A549 (cell line): ENCODE results near the gene PSMC4. TPM values are rescaled to one million over a fixed set of nuclear protein-coding genes. Genes with fewer than 3 reads are reported as not detected.

Source experiments
- ATAC-seq, 2 experiments: fragments of 200-7000 bp in 1 of 2; fragments of >200 bp in 1 of 2; cut with Nextera tagmentation in 1 of 2; cut with Tn5 transposase in 1 of 2; 3 replicates each; pipeline versions ENCODE4 v1.8.0 to v1.9.1; 2018 to 2020; ENCODE audit warnings: mild to moderate bottlenecking in 1 of 2, moderate library complexity in 1 of 2
- CTCF ChIA-PET: fragments of 300-600 bp; sonication (Branson Sonifier 250); formaldehyde crosslinking; extraction: SDS; loops from one replicate; lab custom pipeline; 2021; ENCODE audit warnings: antibody characterized with exemption, inconsistent platforms; lab: Yijun Ruan, JAX
- POLR2A ChIA-PET: fragments of 350-600 bp; formaldehyde crosslinking; extraction: SDS; loops from one replicate; lab custom pipeline; 2021; ENCODE audit warnings: antibody characterized with exemption, inconsistent platforms; lab: Yijun Ruan, JAX
- DNase-seq, 2 experiments: peaks; one replicate each; pipeline versions ENCODE4 v3.0.0 to v3.0.0-alpha.2; 2011 to 2016; ENCODE audit warnings: low read depth in 1 of 2, low spot score in 1 of 2
- FAIRE-seq: peaks from 2 replicates; lab custom pipeline; 2011; peaks lifted over from hg19 to GRCh38; lab: Jason Lieb, UNC
- H3K27ac ChIP-seq, 2 experiments: fragments of >200 bp; sonication (Bioruptor Twin); formaldehyde crosslinking; 3 replicates each; pipeline ENCODE4 v1.5.1; 2016 to 2017
- H3K4me1 ChIP-seq: fragments of >200 bp; sonication (Bioruptor Twin); formaldehyde crosslinking; 3 replicates; pipeline ENCODE4 v1.6.1; 2016
- H3K4me2 ChIP-seq: fragments of >200 bp; sonication (Bioruptor Twin); formaldehyde crosslinking; 3 replicates; pipeline ENCODE4 v1.6.1; 2016
- H3K4me3 ChIP-seq: fragments of >200 bp; sonication (Bioruptor Twin); formaldehyde crosslinking; 3 replicates; pipeline ENCODE4 v1.5.1; 2016
- H3K9me3 ChIP-seq: fragments of >200 bp; sonication (Bioruptor Twin); formaldehyde crosslinking; 3 replicates; pipeline ENCODE4 v1.6.1; 2016
- BCL3 ChIP-seq: fragments of >200 bp; sonication (Bioruptor Twin); formaldehyde crosslinking; IDR thresholded peaks from 3 replicates; pipeline ENCODE4 v1.6.1; 2016
- BHLHE40 ChIP-seq: IDR thresholded peaks from 2 replicates; pipeline ENCODE4 v1.6.1; 2012; ENCODE audit warnings: low read depth, low read length, inconsistent platforms
- CBX2 ChIP-seq: fragments of 200-600 bp; sonication (generic); IDR thresholded peaks from 2 replicates; pipeline ENCODE4 v1.6.1; 2016; ENCODE audit warnings: low read depth, mild to moderate bottlenecking, borderline replicate concordance
- CBX8 ChIP-seq: fragments of 200-600 bp; sonication (generic); IDR thresholded peaks from 2 replicates; pipeline ENCODE4 v1.6.1; 2016
- CEBPB ChIP-seq, 2 experiments: fragments of >200 bp in 1 of 2; sonication (Bioruptor Twin) in 1 of 2; formaldehyde crosslinking in 1 of 2; IDR thresholded peaks; 2 replicates each; pipeline ENCODE4 v1.6.1; 2012 to 2016
- EHF ChIP-seq: fragments of 250-450 bp; sonication (Bioruptor Pico); IDR thresholded peaks from 2 replicates; pipeline ENCODE4 v1.5.0; 2020; ENCODE audit warnings: mild to moderate bottlenecking
- ESRRA ChIP-seq: fragments of 150-350 bp; IDR thresholded peaks from 2 replicates; pipeline ENCODE4 v1.6.1; 2014; ENCODE audit warnings: mild to moderate bottlenecking, low read length, borderline replicate concordance
- GATA3 ChIP-seq: IDR thresholded peaks from 2 replicates; pipeline ENCODE4 v1.6.1; 2012; ENCODE audit warnings: borderline replicate concordance
- KDM1A ChIP-seq: fragments of 200-600 bp; sonication (generic); IDR thresholded peaks from 2 replicates; pipeline ENCODE4 v1.6.1; 2016; ENCODE audit warnings: low read depth, mild to moderate bottlenecking
- MAFK ChIP-seq: fragments of 450-650 bp; IDR thresholded peaks from 2 replicates; pipeline ENCODE4 v1.6.1; 2014; ENCODE audit not compliant: partially characterized antibody
- MAZ ChIP-seq: fragments of 150-350 bp; IDR thresholded peaks from 2 replicates; pipeline ENCODE4 v1.6.1; 2014; ENCODE audit warnings: antibody characterized with exemption, low read depth, low read length, borderline replicate concordance
- MYC ChIP-seq: IDR thresholded peaks from 2 replicates; pipeline ENCODE4 v1.6.1; 2012; ENCODE audit warnings: mild to moderate bottlenecking, inconsistent platforms, low read length, improper control_type of control experiment, borderline replicate concordance
- RARB ChIP-seq: fragments of 250-450 bp; sonication (Bioruptor Pico); IDR thresholded peaks from 2 replicates; pipeline ENCODE4 v1.8.0; 2021; ENCODE audit warnings: mild to moderate bottlenecking, moderate library complexity
- REST ChIP-seq: fragments of 200-600 bp; sonication (generic); IDR thresholded peaks from 2 replicates; pipeline ENCODE4 v1.6.1; 2016; ENCODE audit warnings: antibody characterized with exemption, mild to moderate bottlenecking, moderate library complexity
- RNF2 ChIP-seq: fragments of 200-600 bp; sonication (generic); IDR thresholded peaks from 2 replicates; pipeline ENCODE4 v1.6.1; 2016; ENCODE audit warnings: low read depth, mild to moderate bottlenecking, antibody characterized with exemption, moderate library complexity, borderline replicate concordance
- SMC3 ChIP-seq: fragments of >200 bp; sonication (Bioruptor Twin); formaldehyde crosslinking; IDR thresholded peaks from 3 replicates; pipeline ENCODE4 v1.6.1; 2018; ENCODE audit warnings: inconsistent platforms
- TFCP2L1 ChIP-seq: fragments of 250-450 bp; sonication (Bioruptor Pico); IDR thresholded peaks from 2 replicates; pipeline ENCODE4 v1.5.0; 2021; ENCODE audit warnings: mild to moderate bottlenecking
- TP53 ChIP-seq: fragments of 250-450 bp; sonication (Bioruptor Pico); IDR thresholded peaks from 2 replicates; pipeline ENCODE4 v1.5.0; 2021; ENCODE audit warnings: mild to moderate bottlenecking, moderate library complexity
- WGBS: methylation state at CpG from one replicate; pipeline ENCODE4 v1.1.6; 2017; ENCODE audit errors: missing lambda C conversion rate; 5-methylcytosine and 5-hydroxymethylcytosine counted together
- polyA plus RNA-seq, 4 experiments: library from polyadenylated mRNA; depleted of rRNA in 3 of 4; stranded (reverse); fragments of >200 nt; fragmentation: RNase III in 1 of 4; extraction: RNeasy Plus Mini Kit Qiagen cat#74134 plus additional on column Dnase treatment in 1 of 4; gene quantifications; 2 replicates in 3 of 4; 3 replicates in 1 of 4; pipeline ENCODE4 v1.2.3, GENCODE V29; 2011 to 2017

PSMC4 gene
- polyA plus RNA-seq, 2 of the 4 experiments (the other 2 are of a cell fraction), result 192 to 284 TPM

- TF ChIP-seq CBX2 (no peak), RNF2 (no peak), EHF (CRISPR knock-in tag) (no peak), KDM1A (no peak)
These were observed 34.3 kb upstream of the PSMC4 start (continued) for GRCh38 chr19:39936622-39937021.

- 0 out of 2 replicates have a peak, but pooled peaks have one; percentile 13 for TF ChIP-seq ESRRA
- TF ChIP-seq TP53 (CRISPR knock-in tag), result no peak
- no peak for TF ChIP-seq CBX8
- TF ChIP-seq, all 56 proteins: peak for 1
- ChIA-PET CTCF (interaction anchor here (0.9 to 2.5 kb wide), 7 partner anchors 9 to 202 kb away, joined by 3 to 11 read pairs (median 4); partner anchors contain the start of gene PSMC4), POLR2A (interaction anchor here (0.6 kb wide), 1 partner anchor 328 kb away, joined by 5 read pairs; no protein-coding TSS in a partner anchor)
- DNase-seq, result no peak
- peak; percentile 7 for FAIRE-seq
- Histone ChIP-seq H3K27ac (peak overlapping the region; percentile 59 to 76), H3K4me2 (peak overlapping the region; percentile 32), H3K9me3 (peaks cover 23% of the 10 kb centered on the region), H3K4me1 (peaks cover 50% of the 10 kb centered on the region), H3K4me3 (no peak overlapping the region)
- ATAC-seq, result peak in 1 of 2 experiments; percentile 13; a peak in 1 of 6 replicates
- 79% methylated on average over 5 of the region's 5 CpGs for WGBS
These were observed 33.8 kb upstream of the PSMC4 start for GRCh38 chr19:39937094-39937720.

GRCh38 chr19:39937787-39938186, 33.2 kb upstream of the PSMC4 start:
- no peak for DNase-seq
- H3K9me3 ChIP-seq, result peaks cover 23% of the 10 kb centered on the region

GRCh38 chr19:39939556-39939955, 31.4 kb upstream of the PSMC4 start:
- no peak for TF ChIP-seq BHLHE40

More at GRCh38 chr19:39937787-39938186, 33.2 kb upstream of the PSMC4 start:
- ChIA-PET POLR2A (interaction anchor here (0.6 kb wide), 1 partner anchor 327 kb away, joined by 5 read pairs; no protein-coding TSS in a partner anchor), CTCF (interaction anchor here (0.9 to 2.5 kb wide), 4 partner anchors 10 to 33 kb away, joined by 4 to 11 read pairs (median 6); partner anchors contain the start of gene PSMC4)
- peaks cover 53% of the 10 kb centered on the region for H3K4me1 ChIP-seq
- peak overlapping the region; percentile 59 to 76 for H3K27ac ChIP-seq
- ATAC-seq, result no peak
- peak overlapping the region; percentile 32 for H3K4me2 ChIP-seq
- WGBS, result 39% methylated on average over 2 of the region's 2 CpGs
- TF ChIP-seq CEBPB (IDR thresholded peaks at IDR 0.05), result peak; percentile 64 to 83; a peak in 3 of 4 replicates
- peak; percentile 31; the same call in 1 of the 2 replicates for TF ChIP-seq GATA3
- no peak for TF ChIP-seq RARB (CRISPR knock-in tag)
- TF ChIP-seq MAZ, result no peak
- 0 out of 3 replicates have a peak, but pooled peaks have one; percentile 5 for TF ChIP-seq SMC3
- TF ChIP-seq ESRRA, result no peak
- H3K4me3 ChIP-seq, result no peak overlapping the region
- FAIRE-seq, result peak; percentile 99

GRCh38 chr19:39940221-39940833, 30.6 kb upstream of the PSMC4 start:
- Histone ChIP-seq H3K27ac (no peak overlapping the region), H3K4me1 (peaks cover 67% of the 10 kb centered on the region), H3K9me3 (peaks cover 23% of the 10 kb centered on the region), H3K4me2 (no peak overlapping the region), H3K4me3 (no peak overlapping the region)
- peak; percentile 92 for FAIRE-seq
- DNase-seq, result no peak
- ChIA-PET POLR2A (no interaction called here), CTCF (interaction anchor here (0.6 to 1.7 kb wide), 7 partner anchors 10 to 1493 kb away, joined by 3 to 10 read pairs (median 3); partner anchors contain the start of gene PSMC4)
- no peak for ATAC-seq
- TF ChIP-seq MAFK (no peak), MYC (no peak), REST (no peak), BCL3 (no peak), TFCP2L1 (CRISPR knock-in tag) (no peak)
- WGBS, result 69% methylated on average over 1 of the region's 1 CpG

More at GRCh38 chr19:39939556-39939955, 31.4 kb upstream of the PSMC4 start:
- Histone ChIP-seq H3K27ac (no peak overlapping the region), H3K4me3 (no peak overlapping the region), H3K9me3 (peaks cover 23% of the 10 kb centered on the region), H3K4me1 (peaks cover 67% of the 10 kb centered on the region), H3K4me2 (no peak overlapping the region)
- no peak for DNase-seq
- FAIRE-seq, result no peak
- no peak for ATAC-seq
- ChIA-PET POLR2A (no interaction called here), CTCF (interaction anchor here (0.6 to 1.7 kb wide), 5 partner anchors 9 to 1493 kb away, joined by 3 to 10 read pairs (median 3); partner anchors contain the start of gene PSMC4)
- WGBS, result 91% methylated on average over 6 of the region's 6 CpGs
